Neural progenitor cell (in vitro differentiated cells): ENCODE results near the gene ZBTB20. TPM values are rescaled to one million over a fixed set of nuclear protein-coding genes. Genes with fewer than 3 reads are reported as not detected.

Source experiments
- DNase-seq: peaks from one replicate; pipeline ENCODE4 v3.0.0-alpha.2; 2016; ENCODE audit warnings: low spot score
- H2AFZ ChIP-seq: fragments of 200-600 bp; sonication (generic); replicated peaks from 2 replicates; pipeline ENCODE4 v1.6.1; 2016; ENCODE audit warnings: antibody characterized with exemption
- H3F3A ChIP-seq: fragments of 200-600 bp; sonication (generic); 2 replicates; pipeline ENCODE4 v1.6.1; 2016; ENCODE audit warnings: antibody characterized with exemption, low read depth
- H3K27ac ChIP-seq: fragments of 200-600 bp; sonication (generic); 2 replicates; pipeline ENCODE4 v1.5.1; 2016; ENCODE audit warnings: mild to moderate bottlenecking
- H3K27me3 ChIP-seq: fragments of 200-600 bp; sonication (generic); 2 replicates; pipeline ENCODE4 v1.6.1; 2016; ENCODE audit warnings: mild to moderate bottlenecking, moderate library complexity
- H3K36me3 ChIP-seq: fragments of 200-600 bp; sonication (generic); 2 replicates; pipeline ENCODE4 v1.5.1; 2016
- H3K4me1 ChIP-seq: fragments of 200-600 bp; sonication (generic); 2 replicates; pipeline ENCODE4 v1.6.1; 2016; ENCODE audit warnings: mixed run types
- H3K4me2 ChIP-seq: fragments of 200-600 bp; sonication (generic); 2 replicates; pipeline ENCODE4 v1.6.1; 2016
- H3K4me3 ChIP-seq: fragments of 200-600 bp; sonication (generic); 2 replicates; pipeline ENCODE4 v1.5.1; 2016
- H3K79me2 ChIP-seq: fragments of 200-600 bp; sonication (generic); 2 replicates; pipeline ENCODE4 v1.6.1; 2016; ENCODE audit warnings: low read depth
- H3K9ac ChIP-seq: fragments of 200-600 bp; sonication (generic); 2 replicates; pipeline ENCODE4 v1.6.1; 2016
- H3K9me3 ChIP-seq: fragments of 200-600 bp; sonication (generic); 2 replicates; pipeline ENCODE4 v1.5.1; 2016; ENCODE audit warnings: low read depth
- H4K20me1 ChIP-seq: fragments of 200-600 bp; sonication (generic); 2 replicates; pipeline ENCODE4 v1.6.1; 2016; ENCODE audit warnings: low read depth
- H3K27ac Mint-ChIP-seq: 3 replicates; pipeline ENCODE4 v1.8.0; 2021; ENCODE audit warnings: mixed read lengths
- H3K27me3 Mint-ChIP-seq: 2 replicates; pipeline ENCODE4 v1.8.0; 2022; ENCODE audit warnings: low read depth, mild to moderate bottlenecking, inconsistent platforms, moderate library complexity, mixed read lengths; ENCODE audit not compliant: insufficient read depth
- H3K36me3 Mint-ChIP-seq: 3 replicates; pipeline ENCODE4 v1.8.0; 2021; ENCODE audit warnings: mixed read lengths
- H3K4me1 Mint-ChIP-seq: 3 replicates; pipeline ENCODE4 v1.8.0; 2021; ENCODE audit warnings: mixed read lengths
- H3K4me3 Mint-ChIP-seq: 3 replicates; pipeline ENCODE4 v1.8.0; 2021; ENCODE audit warnings: mild to moderate bottlenecking, moderate library complexity, mixed read lengths
- H3K9me3 Mint-ChIP-seq: 3 replicates; pipeline ENCODE4 v1.8.0; 2020; ENCODE audit warnings: mixed read lengths
- CTCF ChIP-seq: fragments of 200-600 bp; sonication (generic); IDR thresholded peaks from 2 replicates; pipeline ENCODE4 v1.5.1; 2017; ENCODE audit warnings: antibody characterized with exemption, mild to moderate bottlenecking
- EZH2 ChIP-seq: fragments of 200-600 bp; sonication (generic); IDR thresholded peaks from 2 replicates; pipeline ENCODE4 v1.6.1; 2017; ENCODE audit warnings: antibody characterized with exemption, mild to moderate bottlenecking, moderate library complexity
- EZH2phosphoT487 ChIP-seq: fragments of 200-600 bp; sonication (generic); IDR thresholded peaks from 2 replicates; pipeline ENCODE4 v1.6.1; 2017; ENCODE audit warnings: antibody characterized with exemption
- total RNA-seq: library from RNA; depleted of rRNA; stranded (reverse); fragments of >200 nt; gene quantifications from 2 replicates; pipeline ENCODE4 v1.2.3, GENCODE V29; 2015; ENCODE audit warnings: low replicate concordance

ZBTB20 gene
- total RNA-seq, 1 donor from 2014 or later, result 1.9 TPM

- H3K9me3 ChIP-seq, result no peaks in the 10 kb centered on the region
- no peak overlapping the region for H3K27ac Mint-ChIP-seq
- H3K4me2 ChIP-seq, result no peak overlapping the region
- DNase-seq, result no peak
- H3K27me3 Mint-ChIP-seq, result peaks cover 4% of the 10 kb centered on the region
- no peak overlapping the region for H3K4me3 ChIP-seq
- H3K27me3 ChIP-seq, result no peaks in the 10 kb centered on the region
- H3K4me3 Mint-ChIP-seq, result no peak overlapping the region
- no peaks in the 10 kb centered on the region for H3K79me2 ChIP-seq
- H3K4me1 ChIP-seq, result no peaks in the 10 kb centered on the region
- no peaks in the 10 kb centered on the region for H3F3A ChIP-seq
- no peak overlapping the region for H3K27ac ChIP-seq
- H4K20me1 ChIP-seq, result no peaks in the 10 kb centered on the region
- H3K36me3 ChIP-seq, result no peaks in the 10 kb centered on the region
- no peaks in the 10 kb centered on the region for H3K36me3 Mint-ChIP-seq
- H3K4me1 Mint-ChIP-seq, result peaks cover 22% of the 10 kb centered on the region
- no peak overlapping the region for H2AFZ ChIP-seq
- no peak for TF ChIP-seq CTCF
- TF ChIP-seq EZH2, result no peak
- no peak for TF ChIP-seq EZH2phosphoT487
- H3K9me3 Mint-ChIP-seq, result no peaks in the 10 kb centered on the region
- H3K9ac ChIP-seq, result no peak overlapping the region
Measured at GRCh38 chr3:114626751-114627150, 520.3 kb downstream of the ZBTB20 start.

- H3K4me3 Mint-ChIP-seq, result no peak overlapping the region
- H3K4me2 ChIP-seq, result no peak overlapping the region
Measured at GRCh38 chr3:114624571-114625181, 522.4 kb downstream of the ZBTB20 start.

DNA sequence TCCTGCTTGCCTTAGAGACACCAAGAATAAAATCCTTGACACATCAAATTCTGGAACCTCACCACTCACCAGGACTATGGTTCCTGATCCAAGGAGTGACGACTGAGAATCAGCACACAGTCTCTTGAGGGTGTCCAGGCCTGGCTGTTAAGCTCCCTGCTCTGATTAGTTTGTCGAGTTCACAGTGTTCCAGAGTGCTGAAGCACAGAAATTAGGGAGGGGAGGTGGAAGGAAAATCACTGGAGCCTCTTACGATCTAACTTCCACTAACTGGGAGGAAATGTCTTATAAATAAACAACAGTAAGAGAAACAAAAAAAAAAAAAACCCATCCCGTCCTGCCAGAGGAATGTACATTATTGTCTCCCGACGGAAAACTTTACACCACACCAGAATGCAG is 523.0 kb downstream of the ZBTB20 start:
- Histone ChIP-seq H3K4me1 (no peaks in the 10 kb centered on the region), H4K20me1 (no peaks in the 10 kb centered on the region), H3K4me3 (no peak overlapping the region), H3K9me3 (no peaks in the 10 kb centered on the region), H2AFZ (no peak overlapping the region), H3K4me2 (no peak overlapping the region), H3K36me3 (no peaks in the 10 kb centered on the region), H3K27ac (no peak overlapping the region), H3K79me2 (no peaks in the 10 kb centered on the region), H3F3A (no peaks in the 10 kb centered on the region), H3K27me3 (no peaks in the 10 kb centered on the region), H3K9ac (no peak overlapping the region)
- no peak overlapping the region for H3K4me3 Mint-ChIP-seq
- peaks cover 22% of the 10 kb centered on the region for H3K4me1 Mint-ChIP-seq
- no peaks in the 10 kb centered on the region for H3K9me3 Mint-ChIP-seq
- TF ChIP-seq EZH2phosphoT487, result no peak
- no peak for TF ChIP-seq CTCF
- no peak for TF ChIP-seq EZH2
- no peaks in the 10 kb centered on the region for H3K36me3 Mint-ChIP-seq
- DNase-seq, result no peak
- H3K27me3 Mint-ChIP-seq, result peaks cover 4% of the 10 kb centered on the region
- H3K27ac Mint-ChIP-seq, result peak overlapping the region; percentile 97

More at GRCh38 chr3:114624571-114625181, 522.4 kb downstream of the ZBTB20 start:
- no peaks in the 10 kb centered on the region for H3K27me3 ChIP-seq
- H3K4me3 ChIP-seq, result no peak overlapping the region
- no peaks in the 10 kb centered on the region for H3K9me3 ChIP-seq
- Mint-ChIP-seq H3K9me3 (no peaks in the 10 kb centered on the region), H3K27ac (peak overlapping the region; percentile 97), H3K36me3 (no peaks in the 10 kb centered on the region), H3K4me1 (peaks cover 22% of the 10 kb centered on the region), H3K27me3 (peaks cover 4% of the 10 kb centered on the region)
- H2AFZ ChIP-seq, result peak overlapping the region; percentile 14
- no peaks in the 10 kb centered on the region for H3F3A ChIP-seq
- DNase-seq, result no peak
- no peaks in the 10 kb centered on the region for H3K36me3 ChIP-seq
- no peak overlapping the region for H3K9ac ChIP-seq
- no peaks in the 10 kb centered on the region for H3K79me2 ChIP-seq
- no peaks in the 10 kb centered on the region for H3K4me1 ChIP-seq
- H4K20me1 ChIP-seq, result no peaks in the 10 kb centered on the region
- no peak overlapping the region for H3K27ac ChIP-seq
- no peak for TF ChIP-seq EZH2phosphoT487
- TF ChIP-seq EZH2, result no peak
- TF ChIP-seq CTCF, result no peak
